Measurements from ENCODE around the gene DHRS3.

Gene DHRS3

GRCh38 chr1:12615865-12616708 is 1.9 kb downstream of the DHRS3 start:
- DNase-seq, result no peak

- no peak for DNase-seq
These were observed 2.7 kb downstream of the DHRS3 start for GRCh38 chr1:12615159-12615864.

- no peak for DNase-seq
These were observed 3.4 kb downstream of the DHRS3 start for GRCh38 chr1:12614402-12615158.

- no peak for DNase-seq
These were observed 4.8 kb downstream of the DHRS3 start for GRCh38 chr1:12613180-12613579.

- no peak for DNase-seq
These were observed 7.1 kb downstream of the DHRS3 start for GRCh38 chr1:12610941-12611340.

- DNase-seq, result no peak
These were observed 7.6 kb downstream of the DHRS3 start for GRCh38 chr1:12610305-12610935.

GRCh38 chr1:12609469-12610003 is 8.5 kb downstream of the DHRS3 start:
- no peak for DNase-seq

- DNase-seq, result no peak
These were observed 9.6 kb downstream of the DHRS3 start for GRCh38 chr1:12608311-12608957.

GRCh38 chr1:12607263-12607662 is 10.7 kb downstream of the DHRS3 start:
- DNase-seq, result no peak

- no peak for DNase-seq
These were observed 13.0 kb downstream of the DHRS3 start for GRCh38 chr1:12604986-12605385.

GRCh38 chr1:12604114-12604874 is 13.7 kb downstream of the DHRS3 start:
- DNase-seq, result peak; percentile 64

GRCh38 chr1:12603224-12603623 is 14.8 kb downstream of the DHRS3 start:
- DNase-seq, result no peak

- no peak for DNase-seq
These were observed 15.4 kb downstream of the DHRS3 start for GRCh38 chr1:12602659-12603024.

- DNase-seq, result no peak
These were observed 16.0 kb downstream of the DHRS3 start for GRCh38 chr1:12601700-12602658.

- DNase-seq, result peak; percentile 68
These were observed 17.0 kb downstream of the DHRS3 start for GRCh38 chr1:12600880-12601633.

GRCh38 chr1:12600335-12600734 is 17.7 kb downstream of the DHRS3 start:
- no peak for DNase-seq

- DNase-seq, result no peak
These were observed 18.4 kb downstream of the DHRS3 start for GRCh38 chr1:12599657-12600056.

- DNase-seq, result no peak
These were observed 19.0 kb downstream of the DHRS3 start for GRCh38 chr1:12598974-12599373.

GRCh38 chr1:12597792-12598191 is 20.2 kb downstream of the DHRS3 start:
- no peak for DNase-seq
